GM18858 (cell line): ENCODE results near the gene NMNAT1.
"Not testable (repeated sequence)": the region's sequence is repeated elsewhere in the genome, so short reads cannot be mapped to it uniquely, and the experiment has no call there.

Experiments used
- ATAC-seq: cut with Tn5 transposase; IDR thresholded peaks from one replicate; pipeline ENCODE4 v1.9.1; 2021; ENCODE audit not compliant: unreplicated experiment

Gene NMNAT1

DNA sequence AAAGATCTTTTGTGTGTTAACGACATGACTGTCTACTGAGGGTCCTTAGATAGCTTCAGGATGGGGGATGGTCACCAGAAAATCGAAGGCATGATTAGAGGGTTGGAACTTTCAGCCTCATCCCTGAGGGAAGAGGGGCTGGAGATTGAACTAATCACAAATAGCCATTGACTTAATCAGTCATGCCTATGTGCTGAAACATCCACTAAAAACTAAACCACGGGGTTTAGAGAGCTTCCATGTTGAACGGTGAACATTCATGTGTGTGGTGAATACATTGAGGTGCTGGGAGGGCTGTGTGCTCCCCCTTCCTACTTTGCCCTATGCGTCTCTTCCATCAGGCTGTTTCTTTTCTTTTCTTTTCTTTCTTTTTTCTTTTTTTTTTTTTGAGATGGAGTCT, 70.7 kb downstream of the NMNAT1 start:
- no peak for ATAC-seq

DNA sequence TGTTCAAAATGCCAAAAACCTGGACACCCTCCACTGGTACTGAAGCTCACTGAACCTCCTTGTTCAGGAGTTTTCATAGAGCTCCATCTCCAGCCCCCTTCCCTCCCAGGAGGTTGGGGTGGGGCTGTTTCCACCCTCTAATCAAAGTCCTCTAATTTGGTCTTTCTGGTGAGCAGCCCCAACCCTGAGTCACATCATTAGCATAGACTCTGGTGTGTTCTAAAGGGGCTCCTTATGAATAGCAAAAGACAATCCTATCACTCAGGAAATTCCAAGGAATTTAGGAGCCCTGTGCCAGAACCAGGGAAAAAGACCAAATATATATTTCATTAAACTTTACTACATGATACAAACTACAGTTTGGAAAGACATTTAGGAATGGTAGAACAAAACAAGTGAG, 76.3 kb downstream of the NMNAT1 start:
- no peak for ATAC-seq

DNA sequence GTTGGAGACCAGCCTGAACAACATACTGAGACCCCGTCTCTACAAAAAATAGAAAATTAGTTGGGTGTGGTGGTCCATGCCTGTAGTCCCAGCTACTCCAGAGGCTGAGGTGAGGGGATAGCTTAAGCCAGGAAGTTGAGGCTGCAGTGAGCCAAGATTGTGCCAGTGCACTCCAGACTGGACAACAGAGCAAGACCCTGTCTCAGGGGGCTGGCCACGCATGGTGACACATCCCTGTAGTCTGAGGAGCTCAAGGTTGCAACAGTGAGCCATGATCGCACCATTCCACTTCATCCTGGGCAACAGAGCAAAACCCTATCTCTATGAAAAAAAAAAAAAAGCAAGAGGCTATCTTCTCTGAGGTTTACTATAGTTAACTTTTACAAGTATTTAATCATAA, 76.8 kb downstream of the NMNAT1 start:
- no peak for ATAC-seq

DNA sequence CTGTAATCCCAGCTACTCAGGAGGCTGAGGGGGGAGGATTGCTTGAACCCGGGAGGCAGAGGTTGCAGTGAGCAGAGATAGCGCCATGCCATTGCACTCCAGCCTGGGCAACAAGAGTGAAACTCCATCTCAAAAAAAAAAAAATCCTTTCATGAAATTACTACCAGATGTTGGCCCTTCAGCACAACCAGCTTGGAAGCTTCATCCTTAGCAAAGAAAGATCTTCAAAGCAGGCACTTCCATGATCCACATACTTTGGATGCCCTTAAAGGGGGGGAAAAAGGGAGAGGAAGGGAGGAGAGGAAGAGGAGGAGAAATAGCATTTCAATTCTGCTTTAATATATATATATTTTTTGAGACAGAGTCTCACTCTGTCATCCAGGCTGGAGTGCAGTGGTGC, 77.4 kb downstream of the NMNAT1 start:
- ATAC-seq, result not testable (repeated sequence)

DNA sequence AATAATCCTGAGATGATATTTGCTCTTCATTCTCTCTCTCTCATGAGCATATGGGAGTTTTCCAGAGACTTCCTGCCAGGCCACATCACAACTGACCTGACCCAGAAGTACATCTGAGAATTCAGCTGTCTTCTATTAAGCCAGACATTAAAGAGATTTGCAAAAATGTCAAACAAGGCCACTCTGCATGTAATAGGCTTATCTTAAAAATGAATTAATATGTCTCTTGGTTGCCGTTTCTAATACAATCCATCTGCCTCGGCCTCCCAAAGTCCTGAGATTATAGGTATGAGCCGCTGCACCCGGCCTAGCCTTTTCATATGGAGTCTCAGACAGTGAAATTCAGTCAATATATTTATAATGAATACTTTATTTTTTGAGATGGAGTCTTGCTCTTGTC, 78.7 kb downstream of the NMNAT1 start:
- not testable (repeated sequence) for ATAC-seq

DNA sequence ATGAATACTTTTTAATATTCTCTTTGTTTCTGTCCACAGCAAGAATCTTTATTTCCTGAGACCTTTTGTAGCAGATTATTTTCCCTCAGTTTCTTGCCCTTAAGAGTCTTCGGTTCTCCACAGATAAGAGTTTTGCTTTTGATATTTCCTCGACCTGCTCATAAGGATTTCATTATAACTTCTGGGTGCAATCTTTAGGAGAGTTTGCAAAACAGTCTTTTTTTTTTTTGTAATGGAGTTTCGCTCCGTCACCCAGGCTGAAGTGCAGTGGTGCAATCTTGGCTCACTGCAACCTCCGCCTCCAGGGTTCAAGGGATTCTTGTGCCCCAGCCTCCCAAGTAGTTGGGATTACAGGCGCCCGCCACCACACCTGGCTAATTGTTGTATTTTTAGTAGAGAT, 79.4 kb downstream of the NMNAT1 start:
- no peak for ATAC-seq

DNA sequence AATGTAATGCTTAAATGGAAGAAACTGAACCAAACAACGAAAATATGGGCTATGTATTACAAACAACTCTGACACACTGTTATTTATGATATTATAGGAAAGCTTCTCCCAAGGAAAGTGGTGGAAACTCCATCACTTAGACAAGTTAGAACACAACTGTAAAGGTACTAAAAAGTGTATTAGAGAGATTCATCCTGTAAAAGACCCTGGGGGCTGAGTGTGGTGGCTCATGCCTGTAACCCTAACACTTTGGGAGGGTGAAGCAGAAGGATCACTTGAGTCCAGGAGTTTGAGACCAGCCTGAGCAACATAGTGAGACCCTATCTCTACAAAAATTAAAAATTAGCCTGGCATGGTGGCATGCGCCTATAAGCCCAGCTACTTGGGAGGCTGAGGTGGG, 82.1 kb downstream of the NMNAT1 start:
- no peak for ATAC-seq

DNA sequence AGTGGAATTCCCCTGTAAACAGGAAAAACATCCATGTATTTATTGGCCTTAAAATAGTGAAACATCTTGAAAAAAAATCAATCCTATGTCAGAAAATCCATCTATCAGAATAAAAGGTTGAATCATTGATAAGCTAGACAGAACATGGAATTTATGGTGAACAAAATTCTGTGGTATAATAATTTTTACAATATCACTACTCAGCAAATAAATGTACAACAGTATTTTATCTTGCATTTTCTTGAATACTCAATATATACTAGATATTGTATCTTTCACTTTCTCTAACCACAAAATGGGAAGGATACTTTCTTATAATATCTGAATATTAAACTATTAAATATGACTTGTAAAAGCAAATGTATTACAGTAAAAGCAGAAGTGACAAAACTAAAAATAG, 83.8 kb downstream of the NMNAT1 start:
- no peak for ATAC-seq

DNA sequence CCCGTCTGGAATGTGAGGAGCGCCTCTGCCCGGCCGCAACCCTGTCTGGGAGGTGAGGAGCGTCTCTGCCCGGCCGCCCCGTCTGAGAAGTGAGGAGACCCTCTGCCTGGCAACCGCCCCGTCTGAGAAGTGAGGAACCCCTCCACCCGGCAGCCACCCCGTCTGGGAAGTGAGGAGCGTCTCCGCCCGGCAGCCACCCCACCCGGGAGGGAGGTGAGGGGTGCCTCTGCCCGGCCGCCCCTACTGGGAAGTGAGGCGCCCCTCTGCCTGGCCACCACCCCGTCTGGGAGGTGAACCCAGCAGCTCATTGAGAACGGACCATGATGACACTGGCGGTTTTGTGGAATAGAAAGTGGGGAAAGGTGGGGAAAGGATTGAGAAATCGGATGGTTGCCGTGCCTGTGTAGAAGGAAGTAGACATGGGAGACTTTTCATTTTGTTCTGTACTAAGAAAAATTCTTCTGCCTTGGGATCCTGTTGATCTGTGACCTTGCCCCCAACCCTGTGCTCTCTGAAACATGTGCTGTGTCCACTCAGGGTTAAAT, 85.8 kb downstream of the NMNAT1 start:
- ATAC-seq, result not testable (repeated sequence)

DNA sequence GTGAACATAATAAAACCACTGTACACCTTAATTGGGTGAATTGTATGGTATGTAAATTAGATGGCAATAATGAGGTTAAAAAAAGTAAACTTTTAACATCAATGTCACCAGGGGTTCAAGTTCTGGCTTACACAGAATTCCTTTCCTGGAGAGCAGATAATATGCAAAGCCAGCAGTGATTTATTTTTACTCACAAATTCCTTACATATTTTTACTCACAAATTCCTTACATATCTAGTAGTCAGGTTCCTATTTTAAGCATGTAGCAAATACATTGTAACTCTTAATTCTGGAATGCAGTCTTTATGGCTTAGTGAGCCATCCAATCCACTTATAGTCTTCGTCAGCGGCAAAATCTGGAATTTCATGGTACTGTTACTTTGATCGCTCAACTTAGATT, 88.2 kb downstream of the NMNAT1 start:
- no peak for ATAC-seq

DNA sequence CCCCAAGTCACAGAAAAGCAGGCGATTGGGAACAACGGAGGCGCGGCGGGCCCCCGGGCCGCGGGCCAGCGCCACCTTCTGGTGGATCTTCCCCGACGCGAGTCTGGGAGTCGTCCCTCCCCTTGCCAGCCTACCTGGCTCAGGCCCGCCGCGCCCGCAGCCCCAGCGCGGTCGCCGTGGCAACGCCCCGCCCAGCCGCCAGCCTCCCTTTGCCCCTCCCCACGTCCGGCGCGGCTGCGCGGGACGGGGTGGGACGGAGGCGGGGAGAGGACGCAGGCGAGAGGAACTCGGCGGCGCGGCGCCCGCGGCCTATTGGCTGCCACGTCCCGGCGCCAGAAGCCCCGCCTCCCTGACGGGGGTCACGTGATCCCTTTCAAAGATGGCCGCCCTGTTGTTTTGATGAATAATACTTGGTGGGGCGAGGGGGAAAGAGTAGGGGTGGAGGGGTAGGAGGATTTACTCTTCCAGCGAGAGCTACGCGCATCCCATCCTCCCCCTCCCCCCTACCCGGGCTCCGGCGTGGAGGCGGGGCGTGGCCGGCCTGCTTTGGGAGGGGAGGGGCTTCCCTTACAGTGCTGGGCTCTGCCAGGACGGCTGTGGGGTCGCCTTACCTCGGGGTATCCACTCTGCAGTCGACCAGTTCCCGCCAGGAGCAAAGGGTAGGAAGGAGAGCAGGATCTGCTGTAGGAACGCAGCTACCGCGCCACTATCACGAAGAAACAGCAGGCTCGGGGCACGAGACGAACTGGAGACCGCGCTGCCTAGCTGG, 89.5 kb downstream of the NMNAT1 start, which contains the start of gene UBE4B:
TSS of gene UBE4B (plus strand) at position 369 of the 769 bp plus-strand sequence. CDS start 713 bp downstream, outside the sequence.
- ATAC-seq, result peak; percentile 86

DNA sequence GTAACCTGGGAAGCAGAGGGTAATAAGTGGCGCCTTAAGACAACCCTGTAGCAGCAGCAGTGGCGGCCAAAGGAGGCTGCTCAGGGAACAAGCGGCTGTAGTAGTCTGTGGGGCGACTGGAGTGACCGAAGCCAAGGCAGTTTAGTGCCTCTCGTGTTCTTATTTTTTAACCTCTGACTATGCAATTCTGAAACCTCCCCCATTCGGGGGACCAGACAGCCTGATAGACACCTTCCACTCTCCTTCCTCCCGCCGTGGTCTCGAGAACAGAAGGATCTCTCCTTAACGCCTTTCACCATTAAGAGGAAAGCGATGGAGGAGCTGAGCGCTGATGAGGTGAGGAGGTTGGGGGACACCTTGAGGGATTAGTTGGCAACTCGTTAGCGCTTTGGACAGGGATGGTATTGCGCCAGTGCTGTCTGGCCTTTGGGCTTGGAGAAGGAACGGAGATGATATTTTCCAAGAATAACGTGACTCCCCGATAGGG, 90.1 kb downstream of the NMNAT1 start:
- peak; percentile 3 for ATAC-seq
